HCT116 (cell line): Measurements from ENCODE around the gene BLZF1. TPM values are rescaled to one million over a fixed set of nuclear protein-coding genes. Genes with fewer than 3 reads are reported as not detected.

Experiments used
- ATAC-seq: fragments of 200-7000 bp; cut with Tn5 transposase; 2 replicates; pipeline ENCODE4 v1.9.1; 2020; ENCODE audit warnings: mild to moderate bottlenecking, moderate library complexity
- BruUV-seq: library from RNA; stranded (reverse); fragments of 400-500 nt; replicated peaks from 2 replicates; lab custom pipeline; 2021; lab: Mats Ljungman, UMichigan
- CTCF ChIA-PET: fragments of 300-600 bp; sonication (Branson Sonifier 250); formaldehyde crosslinking; loops from one replicate; lab custom pipeline; 2021; ENCODE audit warnings: antibody characterized with exemption; lab: Charles Lee
- POLR2A ChIA-PET: fragments of 300-600, 350-600 bp; sonication (Branson Sonifier 250); formaldehyde crosslinking; loops from one replicate; lab custom pipeline; 2021; ENCODE audit warnings: antibody characterized with exemption; lab: Charles Lee
- RAD21 ChIA-PET, 2 experiments: fragments of 300-600 bp; sonication (Branson Sonifier 250); formaldehyde crosslinking; loops; one replicate each; lab custom pipeline; 2023; ENCODE audit warnings: low total read pairs in 2 of 2; ENCODE audit not compliant: uncharacterized antibody in 2 of 2, unreplicated experiment in 2 of 2, low non-redundant PET in 1 of 2; lab: Charles Lee
- DNase-seq: peaks from one replicate; pipeline ENCODE4 v3.0.0-alpha.2; 2010; ENCODE audit warnings: low read depth, low spot score
- H2AFZ ChIP-seq: fragments of 200-600 bp; shearing (Covaris generic), sonication (generic); 2 replicates; pipeline ENCODE4 v1.6.1; 2017; ENCODE audit warnings: low read depth, mixed run types, mixed read lengths, antibody characterized with exemption, low read length; ENCODE audit not compliant: poor library complexity, severe bottlenecking
- H3K27ac ChIP-seq: 2 replicates; pipeline ENCODE4 v1.5.1; 2012; ENCODE audit warnings: low read depth, low read length
- H3K27me3 ChIP-seq: fragments of 200-600 bp; sonication (generic); 2 replicates; pipeline ENCODE4 v1.6.1; 2016; ENCODE audit warnings: mixed run types, low read length, mixed read lengths; ENCODE audit not compliant: insufficient read depth
- H3K36me3 ChIP-seq, 2 experiments: fragments of 200-500 bp in 1 of 2; fragments of 200-600 bp in 1 of 2; sonication (Bioruptor generic) in 1 of 2; sonication (generic) in 1 of 2; 2 replicates each; pipeline versions ENCODE4 v1.5.1 to v1.6.1; 2014 to 2016; ENCODE audit warnings: low read length in 2 of 2, inconsistent platforms in 1 of 2, mixed read lengths in 1 of 2, mixed run types in 1 of 2; ENCODE audit not compliant: insufficient read depth in 2 of 2, control insufficient read depth in 1 of 2
- H3K4me1 ChIP-seq, 2 experiments: fragments of 200-600 bp in 1 of 2; sonication (generic) in 1 of 2; 2 replicates each; pipeline versions ENCODE4 v1.5.1 to v1.6.1; 2012 to 2017; ENCODE audit warnings: low read length in 2 of 2, inconsistent platforms in 1 of 2, mild to moderate bottlenecking in 1 of 2, mixed read lengths in 1 of 2, mixed run types in 1 of 2, moderate library complexity in 1 of 2; ENCODE audit not compliant: insufficient read depth in 2 of 2, control insufficient read depth in 1 of 2
- H3K4me2 ChIP-seq: fragments of 200-600 bp; sonication (generic); 2 replicates; pipeline ENCODE4 v1.6.1; 2017; ENCODE audit warnings: mixed run types, low read length, mixed read lengths
- H3K4me3 ChIP-seq, 2 experiments: fragments of 200-600 bp in 1 of 2; sonication (generic) in 1 of 2; replicated peaks in 1 of 2; 2 replicates each; pipeline ENCODE4 v1.5.1; 2011 to 2016; ENCODE audit warnings: low read length in 2 of 2, control low read depth in 1 of 2, low read depth in 1 of 2, mild to moderate bottlenecking in 1 of 2, mixed read lengths in 1 of 2, mixed run types in 1 of 2
- H3K79me2 ChIP-seq: fragments of 200-600 bp; sonication (generic); 2 replicates; pipeline ENCODE4 v1.6.1; 2017; ENCODE audit warnings: mild to moderate bottlenecking, mixed run types, low read length, moderate library complexity, mixed read lengths; ENCODE audit not compliant: insufficient read depth
- H3K9ac ChIP-seq: fragments of 200-600 bp; sonication (generic); 2 replicates; pipeline ENCODE4 v1.6.1; 2016; ENCODE audit warnings: low read length, mixed read lengths
- H3K9me2 ChIP-seq: fragments of 200-600 bp; sonication (generic), shearing (Covaris generic); 2 replicates; pipeline ENCODE4 v1.6.1; 2017; ENCODE audit warnings: mixed run types, mild to moderate bottlenecking, moderate library complexity; ENCODE audit not compliant: insufficient read depth
- H3K9me3 ChIP-seq, 2 experiments: fragments of 200-500 bp in 1 of 2; fragments of 200-600 bp in 1 of 2; sonication (Bioruptor generic) in 1 of 2; sonication (generic) in 1 of 2; 2 replicates each; pipeline ENCODE4 v1.6.1; 2014 to 2017; ENCODE audit warnings: low read length in 2 of 2, mixed read lengths in 2 of 2, inconsistent platforms in 1 of 2, low read depth in 1 of 2, mild to moderate bottlenecking in 1 of 2, mixed run types in 1 of 2, moderate library complexity in 1 of 2; ENCODE audit not compliant: control insufficient read depth in 1 of 2, insufficient read depth in 1 of 2
- H4K20me1 ChIP-seq: fragments of 200-600 bp; sonication (generic), shearing (Covaris generic); 2 replicates; pipeline ENCODE4 v1.6.1; 2017; ENCODE audit warnings: mixed run types, mild to moderate bottlenecking, moderate library complexity; ENCODE audit not compliant: insufficient read depth
- CBX3 ChIP-seq: IDR thresholded peaks from 2 replicates; pipeline ENCODE4 v1.6.1; 2012; ENCODE audit warnings: low read depth
- EZH2 ChIP-seq: fragments of 200-600 bp; sonication (generic); IDR thresholded peaks from 2 replicates; pipeline ENCODE4 v1.6.1; 2017; ENCODE audit warnings: antibody characterized with exemption, mixed run types
- EZH2phosphoT487 ChIP-seq: fragments of 200-600 bp; IDR thresholded peaks from 2 replicates; pipeline ENCODE4 v1.6.1; 2018; ENCODE audit warnings: antibody characterized with exemption, borderline replicate concordance
- FOSL1 ChIP-seq: IDR thresholded peaks from 2 replicates; pipeline ENCODE4 v1.6.1; 2012; ENCODE audit warnings: low read depth
- JUND ChIP-seq: IDR thresholded peaks from 2 replicates; pipeline ENCODE4 v1.6.1; 2012
- POLR2AphosphoS5 ChIP-seq: IDR thresholded peaks from 2 replicates; pipeline ENCODE4 v1.6.1; 2011; ENCODE audit warnings: mild to moderate bottlenecking, low read depth, low read length, moderate library complexity
- SRF ChIP-seq: IDR thresholded peaks from 2 replicates; pipeline ENCODE4 v1.6.1; 2012; ENCODE audit warnings: low read depth
- ZFX ChIP-seq: fragments of 450-650 bp; IDR thresholded peaks from 2 replicates; pipeline ENCODE4 v1.6.1; 2017
- ZNF274 ChIP-seq: fragments of 200-500 bp; sonication (Bioruptor generic); IDR thresholded peaks from 2 replicates; pipeline ENCODE4 v1.6.1; 2014; ENCODE audit warnings: mild to moderate bottlenecking, low read depth, low read length, inconsistent platforms
- intact Hi-C: fragments of 100-400 bp; cut with micrococcal nuclease; formaldehyde crosslinking; loops from 2 replicates; pipeline ENCODE4 v1.10.0; 2022
- total RNA-seq: library from RNA; stranded (reverse); gene quantifications from one replicate; pipeline ENCODE4 v1.2.1, GENCODE V29; 2021; ENCODE audit not compliant: unreplicated experiment
- TF ChIP-seq, protein P1 (sequence below): IDR thresholded peaks from 2 replicates; pipeline ENCODE4 v1.6.1; 2012; ENCODE audit warnings: low read depth
- TF ChIP-seq, protein P2 (sequence below): IDR thresholded peaks from 2 replicates; pipeline ENCODE4 v1.6.1; 2011; ENCODE audit warnings: mild to moderate bottlenecking, low read length, moderate library complexity; ENCODE audit not compliant: insufficient replicate concordance; ENCODE audit errors: extremely low read depth

The BLZF1 gene
- total RNA-seq, 1 experiment from 2014 or later, result 19.6 TPM

- peaks cover 9% of the 10 kb centered on the region; the same call in 1 of the 2 replicates for H3K79me2 ChIP-seq
- no peak overlapping the region for H2AFZ ChIP-seq
- ATAC-seq (no peak), DNase-seq (no peak)
- no peaks in the 10 kb centered on the region for H3K27me3 ChIP-seq
- no peak for TF ChIP-seq ZNF274
- no peak for TF ChIP-seq JUND
- TF ChIP-seq ZFX, result no peak
- TF ChIP-seq CBX3, result no peak
- TF ChIP-seq, protein P1, sequence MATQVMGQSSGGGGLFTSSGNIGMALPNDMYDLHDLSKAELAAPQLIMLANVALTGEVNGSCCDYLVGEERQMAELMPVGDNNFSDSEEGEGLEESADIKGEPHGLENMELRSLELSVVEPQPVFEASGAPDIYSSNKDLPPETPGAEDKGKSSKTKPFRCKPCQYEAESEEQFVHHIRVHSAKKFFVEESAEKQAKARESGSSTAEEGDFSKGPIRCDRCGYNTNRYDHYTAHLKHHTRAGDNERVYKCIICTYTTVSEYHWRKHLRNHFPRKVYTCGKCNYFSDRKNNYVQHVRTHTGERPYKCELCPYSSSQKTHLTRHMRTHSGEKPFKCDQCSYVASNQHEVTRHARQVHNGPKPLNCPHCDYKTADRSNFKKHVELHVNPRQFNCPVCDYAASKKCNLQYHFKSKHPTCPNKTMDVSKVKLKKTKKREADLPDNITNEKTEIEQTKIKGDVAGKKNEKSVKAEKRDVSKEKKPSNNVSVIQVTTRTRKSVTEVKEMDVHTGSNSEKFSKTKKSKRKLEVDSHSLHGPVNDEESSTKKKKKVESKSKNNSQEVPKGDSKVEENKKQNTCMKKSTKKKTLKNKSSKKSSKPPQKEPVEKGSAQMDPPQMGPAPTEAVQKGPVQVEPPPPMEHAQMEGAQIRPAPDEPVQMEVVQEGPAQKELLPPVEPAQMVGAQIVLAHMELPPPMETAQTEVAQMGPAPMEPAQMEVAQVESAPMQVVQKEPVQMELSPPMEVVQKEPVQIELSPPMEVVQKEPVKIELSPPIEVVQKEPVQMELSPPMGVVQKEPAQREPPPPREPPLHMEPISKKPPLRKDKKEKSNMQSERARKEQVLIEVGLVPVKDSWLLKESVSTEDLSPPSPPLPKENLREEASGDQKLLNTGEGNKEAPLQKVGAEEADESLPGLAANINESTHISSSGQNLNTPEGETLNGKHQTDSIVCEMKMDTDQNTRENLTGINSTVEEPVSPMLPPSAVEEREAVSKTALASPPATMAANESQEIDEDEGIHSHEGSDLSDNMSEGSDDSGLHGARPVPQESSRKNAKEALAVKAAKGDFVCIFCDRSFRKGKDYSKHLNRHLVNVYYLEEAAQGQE, result no peak
- TF ChIP-seq SRF, result no peak
- no peak for TF ChIP-seq EZH2phosphoT487
- TF ChIP-seq FOSL1, result no peak
- TF ChIP-seq EZH2, result no peak
- TF ChIP-seq POLR2AphosphoS5, result no peak
- TF ChIP-seq, protein P2, sequence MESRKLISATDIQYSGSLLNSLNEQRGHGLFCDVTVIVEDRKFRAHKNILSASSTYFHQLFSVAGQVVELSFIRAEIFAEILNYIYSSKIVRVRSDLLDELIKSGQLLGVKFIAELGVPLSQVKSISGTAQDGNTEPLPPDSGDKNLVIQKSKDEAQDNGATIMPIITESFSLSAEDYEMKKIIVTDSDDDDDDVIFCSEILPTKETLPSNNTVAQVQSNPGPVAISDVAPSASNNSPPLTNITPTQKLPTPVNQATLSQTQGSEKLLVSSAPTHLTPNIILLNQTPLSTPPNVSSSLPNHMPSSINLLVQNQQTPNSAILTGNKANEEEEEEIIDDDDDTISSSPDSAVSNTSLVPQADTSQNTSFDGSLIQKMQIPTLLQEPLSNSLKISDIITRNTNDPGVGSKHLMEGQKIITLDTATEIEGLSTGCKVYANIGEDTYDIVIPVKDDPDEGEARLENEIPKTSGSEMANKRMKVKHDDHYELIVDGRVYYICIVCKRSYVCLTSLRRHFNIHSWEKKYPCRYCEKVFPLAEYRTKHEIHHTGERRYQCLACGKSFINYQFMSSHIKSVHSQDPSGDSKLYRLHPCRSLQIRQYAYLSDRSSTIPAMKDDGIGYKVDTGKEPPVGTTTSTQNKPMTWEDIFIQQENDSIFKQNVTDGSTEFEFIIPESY, result no peak
- BruUV-seq, result no TSS peak
- RAD21 ChIA-PET, result no interaction called here
- H4K20me1 ChIP-seq, result no peaks in the 10 kb centered on the region
- H3K9ac ChIP-seq, result no peak overlapping the region
- POLR2A ChIA-PET, result no interaction called here
- no peaks in the 10 kb centered on the region for H3K36me3 ChIP-seq
- H3K4me3 ChIP-seq, result no peak overlapping the region
- H3K4me1 ChIP-seq, result peaks cover 9 to 26% of the 10 kb centered on the region in 2 experiments
- H3K27ac ChIP-seq, result no peak overlapping the region
- no peaks in the 10 kb centered on the region for H3K9me2 ChIP-seq
- intact Hi-C loops, result no loop called here
- H3K4me2 ChIP-seq, result no peak overlapping the region
- CTCF ChIA-PET, result interaction anchor here (1.2 to 1.9 kb wide), 2 partner anchors 12 to 758 kb away, joined by 4 to 16 read pairs; no protein-coding TSS in a partner anchor
- no peaks in the 10 kb centered on the region for H3K9me3 ChIP-seq
These were observed 6.7 kb upstream of the BLZF1 start for GRCh38 chr1:169361281-169361680.
